GM21360 (cell line): ENCODE data around the gene AOPEP.
"Not testable (repeated sequence)": the region's sequence is repeated elsewhere in the genome, so short reads cannot be mapped to it uniquely, and the experiment has no call there.

Experiments used
- ATAC-seq: cut with Tn5 transposase; IDR thresholded peaks from one replicate; pipeline ENCODE4 v1.9.1; 2021; ENCODE audit warnings: mild to moderate bottlenecking, moderate library complexity; ENCODE audit not compliant: unreplicated experiment

Gene AOPEP

DNA sequence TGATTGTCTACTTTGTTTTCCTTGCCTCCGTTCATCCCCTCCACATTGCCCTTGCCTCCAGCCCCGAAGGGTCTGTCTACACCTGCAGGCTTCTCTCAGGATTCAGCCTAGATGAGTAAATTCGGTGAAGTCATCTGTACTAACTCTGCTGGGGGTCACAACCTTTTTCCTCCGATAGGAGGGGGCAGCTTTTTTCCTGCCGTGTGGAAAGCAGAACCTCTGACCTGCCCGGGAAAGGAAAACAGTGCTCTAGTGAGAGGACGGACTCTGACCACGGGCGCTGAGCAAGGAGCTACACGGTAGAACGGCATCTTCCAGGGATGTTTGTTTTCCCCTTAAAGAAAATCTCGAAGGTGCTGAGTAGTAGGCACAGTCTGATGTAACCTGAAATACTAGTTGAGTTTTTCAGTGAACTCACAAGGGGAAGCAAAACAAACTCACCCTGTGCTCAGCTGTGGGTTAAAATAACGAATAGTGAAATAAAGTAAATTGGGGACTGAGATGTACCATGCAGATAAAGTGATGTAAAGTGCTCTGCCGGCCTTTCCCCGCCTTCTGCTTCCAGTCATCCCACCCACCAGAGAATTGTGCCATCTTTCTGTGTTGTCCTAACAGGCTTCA lies 281.8 kb downstream of the AOPEP start:
- ATAC-seq, result no peak

- ATAC-seq, result no peak
Observed at GRCh38 chr9:95009459-95009858, 283.0 kb downstream of the AOPEP start.

- no peak for ATAC-seq
Observed at GRCh38 chr9:95010431-95010838, 283.9 kb downstream of the AOPEP start.

GRCh38 chr9:95012035-95012708 lies 285.7 kb downstream of the AOPEP start:
- no peak for ATAC-seq

DNA sequence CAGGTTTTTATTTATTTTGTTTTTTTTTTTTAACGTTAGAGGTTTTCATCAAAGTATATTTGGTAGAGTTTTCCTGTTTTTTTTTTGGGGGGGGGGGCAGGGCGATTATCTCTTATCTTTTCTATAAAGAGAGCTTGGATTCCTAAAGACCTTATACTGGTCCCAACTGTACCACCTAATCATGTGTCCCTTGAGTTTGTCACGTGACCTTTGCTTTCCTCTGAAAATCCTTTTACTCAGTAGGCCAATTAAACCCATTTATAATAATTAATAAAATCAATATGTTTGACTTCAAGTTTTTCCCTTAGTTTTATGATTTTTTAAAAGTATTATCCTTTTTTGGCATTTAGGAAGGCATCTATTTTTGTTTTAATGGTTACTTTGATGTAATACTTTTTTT lies 286.4 kb downstream of the AOPEP start:
- no peak for ATAC-seq

DNA sequence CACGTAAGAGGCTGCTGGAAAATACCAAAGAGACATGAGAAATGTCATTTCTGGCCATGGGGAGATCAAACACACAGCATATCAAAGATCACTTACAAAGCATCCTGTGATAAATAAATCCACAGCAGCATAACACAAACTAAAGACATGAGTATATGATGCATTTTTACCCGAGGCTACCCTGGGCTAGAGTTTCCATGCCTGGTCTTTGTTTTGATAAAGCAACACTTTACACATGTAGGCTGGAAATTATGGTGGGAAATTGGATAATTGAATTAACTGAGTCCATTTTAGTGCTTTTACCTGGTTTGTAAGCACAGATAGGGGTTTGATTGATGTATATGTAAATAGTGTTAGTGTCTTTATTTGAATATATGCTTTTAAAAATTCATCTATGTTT lies 288.4 kb downstream of the AOPEP start:
- no peak for ATAC-seq

GRCh38 chr9:95015569-95015968 lies 289.1 kb downstream of the AOPEP start:
- ATAC-seq, result no peak

GRCh38 chr9:95017062-95017461 lies 290.6 kb downstream of the AOPEP start:
- no peak for ATAC-seq

DNA sequence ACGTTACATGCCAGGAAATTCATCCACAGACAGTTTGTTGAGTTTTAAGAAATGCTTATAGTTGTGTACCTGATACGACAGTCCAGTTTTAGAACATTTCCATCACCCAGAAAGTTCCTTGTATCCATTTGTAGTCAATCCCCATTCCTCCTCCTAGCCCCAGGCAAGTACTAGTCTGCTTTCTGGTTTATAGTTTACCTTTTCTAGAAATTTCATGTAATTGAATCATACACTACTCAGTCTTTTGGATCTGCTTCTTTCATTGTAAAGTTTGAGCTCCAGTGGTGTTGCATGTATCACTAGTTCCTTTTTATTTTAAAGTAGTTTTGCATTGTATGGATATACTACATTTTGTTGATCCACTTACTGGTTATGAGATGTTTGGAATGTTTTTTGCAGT lies 291.2 kb downstream of the AOPEP start:
- ATAC-seq, result no peak

- ATAC-seq, result no peak
Observed at GRCh38 chr9:95018099-95018936, 291.8 kb downstream of the AOPEP start.

- not testable (repeated sequence) for ATAC-seq
Observed at GRCh38 chr9:95020644-95021043, 294.1 kb downstream of the AOPEP start.

- ATAC-seq, result no peak
Observed at GRCh38 chr9:95021166-95021886, 294.8 kb downstream of the AOPEP start.

GRCh38 chr9:95022657-95023056 lies 296.2 kb downstream of the AOPEP start:
- ATAC-seq, result no peak

DNA sequence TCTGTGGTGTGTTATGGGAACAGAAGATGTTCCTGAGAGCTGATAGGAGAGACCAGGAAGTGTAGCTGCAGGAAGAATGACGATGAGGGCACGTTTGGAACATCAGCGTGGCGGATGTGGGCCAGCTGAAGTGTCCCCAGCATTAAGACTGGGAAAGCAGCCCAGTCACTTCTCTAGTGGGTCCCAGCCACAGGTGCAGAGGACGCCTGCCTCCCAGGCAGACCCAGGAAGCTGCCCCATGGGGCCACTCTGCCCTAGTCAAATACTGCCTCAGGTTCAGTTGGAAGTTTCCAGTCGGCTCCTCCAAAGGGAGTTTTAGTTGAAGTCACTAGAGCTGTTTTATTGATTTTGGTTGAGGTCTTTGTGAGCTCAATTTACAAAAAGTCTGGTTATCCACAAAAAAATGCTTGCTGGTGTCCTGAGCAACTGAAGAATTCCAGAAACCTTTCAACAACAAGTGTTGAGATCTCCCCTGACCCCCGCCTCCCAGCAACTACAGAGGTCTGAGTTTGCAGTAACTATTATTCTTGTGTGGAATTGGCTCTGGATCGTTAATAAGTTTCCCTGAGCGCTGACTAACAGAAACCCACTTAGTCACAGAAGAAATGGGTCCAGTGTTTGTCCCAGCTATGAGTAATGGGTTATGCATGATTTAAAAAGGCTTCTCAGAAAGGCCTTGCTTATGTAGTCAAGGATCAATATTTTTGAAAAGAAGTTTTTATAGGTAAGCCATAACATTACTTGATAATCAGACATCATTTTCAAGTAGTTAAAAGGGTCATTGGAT lies 296.9 kb downstream of the AOPEP start:
- ATAC-seq, result no peak

GRCh38 chr9:95024097-95024671 lies 297.7 kb downstream of the AOPEP start:
- no peak for ATAC-seq

- ATAC-seq, result no peak
Observed at GRCh38 chr9:95025213-95026147, 299.0 kb downstream of the AOPEP start.

GRCh38 chr9:95026148-95026524 lies 299.6 kb downstream of the AOPEP start:
- ATAC-seq, result no peak

DNA sequence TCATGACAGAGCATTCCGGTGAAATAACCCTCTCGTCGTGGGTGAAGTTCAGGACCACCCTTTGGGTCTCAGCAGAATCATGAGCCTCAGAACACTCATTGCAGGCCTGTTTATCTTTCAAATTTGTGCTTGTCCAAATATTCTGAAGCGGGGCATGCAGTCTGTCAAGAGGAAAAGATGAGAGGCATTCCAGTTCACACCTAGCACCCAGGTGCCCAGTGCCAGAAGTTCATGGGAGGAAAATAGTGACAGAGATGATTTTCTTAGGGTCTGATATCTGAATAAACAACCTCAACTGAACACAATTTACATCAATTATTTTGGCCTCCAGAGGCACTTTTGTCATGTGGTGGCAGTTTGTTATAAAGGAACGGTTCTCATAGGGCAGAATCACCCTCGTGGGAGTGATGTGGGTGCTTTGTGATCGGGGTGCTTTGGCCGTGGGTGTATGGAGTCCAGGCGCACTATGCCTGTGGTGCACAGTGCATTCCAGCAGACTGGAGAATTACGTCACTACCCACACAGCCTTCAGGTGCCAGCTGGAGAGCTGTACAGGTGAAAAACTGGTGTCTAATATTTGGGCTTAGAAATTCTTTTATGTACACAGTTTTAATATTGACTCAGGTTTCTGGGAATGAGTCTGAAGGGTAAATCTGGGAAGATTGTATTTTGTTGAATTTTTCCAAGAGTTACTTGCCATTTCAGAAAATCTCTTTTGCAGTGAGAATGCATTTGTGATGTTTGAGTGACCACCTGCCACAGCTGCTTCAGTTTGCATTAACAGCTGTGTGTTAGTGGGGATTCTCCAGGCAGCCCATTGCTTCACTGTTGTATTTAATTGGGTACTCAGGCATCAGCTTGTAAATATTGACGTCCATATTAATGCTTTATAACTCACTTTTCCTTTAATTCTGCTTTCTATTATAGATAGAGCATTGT lies 301.7 kb downstream of the AOPEP start:
- ATAC-seq, result no peak
